Limb (tissue), 2 donors: ENCODE results near the gene SEMA6A.
"Not testable (repeated sequence)": the region's sequence is repeated elsewhere in the genome, so short reads cannot be mapped to it uniquely, and the experiment has no call there.

Source experiments
- DNase-seq, 2 donors: peaks; one replicate each; pipeline ENCODE4 v3.0.0-alpha.2; 2016; ENCODE audit errors: extremely low spot score in 2 of 2

Gene SEMA6A

GRCh38 chr5:116550082-116550481 lies 24.5 kb downstream of the SEMA6A start:
- no peak for DNase-seq

DNA sequence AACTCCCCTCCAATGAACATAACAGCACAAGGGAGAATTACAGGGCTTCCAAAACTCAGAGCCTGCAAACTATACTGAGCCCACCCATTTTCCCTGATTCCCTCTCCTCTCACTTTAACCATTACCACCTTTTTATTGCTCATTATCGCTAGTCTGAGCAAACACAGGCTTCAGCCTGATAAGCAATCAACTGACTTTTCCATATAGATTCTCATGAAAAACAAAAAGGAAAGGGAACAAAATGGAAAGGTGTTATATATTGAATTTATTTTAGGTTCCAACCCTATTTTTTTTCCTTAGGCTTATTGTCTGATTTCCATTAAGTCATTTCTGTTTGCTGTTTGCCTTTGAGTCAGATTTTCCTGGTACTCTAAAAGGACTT lies 27.9 kb downstream of the SEMA6A start:
- DNase-seq: no peak

DNA sequence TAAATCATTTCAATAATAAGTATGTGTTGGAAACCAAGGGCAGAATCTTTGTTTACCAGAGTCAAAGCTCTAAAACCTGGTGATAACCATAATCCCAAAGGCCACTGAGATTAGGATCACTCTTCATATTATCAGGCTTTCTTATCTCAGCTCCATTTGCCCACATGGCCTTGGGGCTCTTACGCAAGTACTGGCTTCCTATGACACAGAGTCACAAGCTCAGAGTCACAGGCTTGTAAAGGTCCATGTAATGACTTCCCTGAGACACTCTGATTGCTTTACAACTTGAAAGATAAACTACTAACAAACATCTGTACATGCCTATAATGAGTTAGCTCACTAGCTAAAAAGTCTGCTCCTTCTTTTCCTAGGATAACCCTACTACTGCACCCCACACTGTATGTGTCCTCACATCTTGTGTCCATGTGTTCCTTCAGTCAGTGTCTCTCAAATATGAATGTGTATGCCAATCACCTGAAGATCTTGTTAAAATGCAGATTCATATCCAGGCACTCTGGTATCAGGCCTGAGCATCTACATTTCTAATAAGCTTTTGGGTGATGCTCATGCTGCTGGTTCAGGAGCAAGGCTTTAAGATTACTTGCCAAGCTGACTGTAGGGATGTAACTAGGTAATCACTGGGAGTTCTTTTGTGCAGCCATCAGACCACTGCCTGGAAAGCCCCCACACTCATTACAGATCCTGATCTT lies 28.4 kb downstream of the SEMA6A start:
- no peak for DNase-seq

GRCh38 chr5:116545465-116545864 lies 29.2 kb downstream of the SEMA6A start:
- not testable (repeated sequence) for DNase-seq

GRCh38 chr5:116544531-116545241 lies 29.9 kb downstream of the SEMA6A start:
- DNase-seq: no peak

DNA sequence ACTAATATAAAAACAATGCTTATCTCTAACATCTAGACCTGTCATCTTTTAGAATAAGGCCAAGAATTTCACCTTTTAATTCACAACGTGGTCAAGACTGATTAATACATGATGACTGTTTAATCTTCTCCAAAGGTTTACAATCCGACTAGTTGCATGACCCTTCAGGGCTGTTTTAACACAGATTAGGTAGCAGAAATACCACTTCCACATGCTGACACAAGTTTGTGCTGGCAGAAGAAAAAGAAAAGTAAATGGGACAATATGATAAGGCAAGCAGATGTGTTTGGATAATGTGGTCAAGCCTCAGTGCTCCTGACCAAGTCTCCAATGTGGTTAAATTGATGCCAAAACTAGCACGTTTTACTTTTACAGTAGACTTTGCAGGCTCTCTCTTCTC lies 31.1 kb downstream of the SEMA6A start:
- DNase-seq: no peak

DNA sequence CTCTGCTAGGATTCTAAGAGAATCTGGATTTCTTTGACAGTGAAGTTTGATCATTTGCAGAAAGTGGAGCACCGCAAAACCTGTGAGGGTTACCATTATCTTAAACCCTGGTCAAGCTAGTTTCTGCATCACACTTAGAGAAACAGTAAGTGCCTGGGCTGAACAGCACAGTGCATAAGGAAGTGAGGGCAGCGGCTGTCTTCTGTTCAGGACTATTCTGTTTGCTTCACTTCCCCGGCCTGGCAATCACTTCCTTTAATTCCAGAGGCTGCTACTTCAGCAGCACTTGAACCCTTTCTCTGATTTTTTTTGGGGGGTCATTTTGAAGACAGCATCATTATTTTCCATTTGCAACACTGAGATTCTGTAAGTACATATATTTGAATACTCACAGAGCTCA lies 32.0 kb downstream of the SEMA6A start:
- DNase-seq: no peak

DNA sequence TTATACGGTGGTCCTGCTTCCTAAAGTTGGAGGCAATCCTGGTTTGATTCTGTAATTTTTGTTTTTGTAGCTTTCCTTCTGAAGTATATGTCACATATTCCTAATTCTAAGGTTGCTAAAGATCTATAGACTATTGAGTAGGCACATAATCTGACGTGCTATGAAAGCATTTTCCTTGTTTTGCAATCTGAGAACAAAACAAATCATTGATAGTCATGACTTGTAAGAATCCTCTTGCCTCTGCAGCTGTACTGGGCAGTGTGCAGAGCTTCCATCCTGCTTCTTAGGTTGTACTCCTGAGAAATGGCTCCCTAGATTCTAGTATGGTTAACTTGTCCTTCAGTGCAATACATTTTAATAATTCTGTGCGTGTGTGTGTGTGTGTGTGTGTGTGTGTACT lies 35.4 kb downstream of the SEMA6A start:
- no peak for DNase-seq

DNA sequence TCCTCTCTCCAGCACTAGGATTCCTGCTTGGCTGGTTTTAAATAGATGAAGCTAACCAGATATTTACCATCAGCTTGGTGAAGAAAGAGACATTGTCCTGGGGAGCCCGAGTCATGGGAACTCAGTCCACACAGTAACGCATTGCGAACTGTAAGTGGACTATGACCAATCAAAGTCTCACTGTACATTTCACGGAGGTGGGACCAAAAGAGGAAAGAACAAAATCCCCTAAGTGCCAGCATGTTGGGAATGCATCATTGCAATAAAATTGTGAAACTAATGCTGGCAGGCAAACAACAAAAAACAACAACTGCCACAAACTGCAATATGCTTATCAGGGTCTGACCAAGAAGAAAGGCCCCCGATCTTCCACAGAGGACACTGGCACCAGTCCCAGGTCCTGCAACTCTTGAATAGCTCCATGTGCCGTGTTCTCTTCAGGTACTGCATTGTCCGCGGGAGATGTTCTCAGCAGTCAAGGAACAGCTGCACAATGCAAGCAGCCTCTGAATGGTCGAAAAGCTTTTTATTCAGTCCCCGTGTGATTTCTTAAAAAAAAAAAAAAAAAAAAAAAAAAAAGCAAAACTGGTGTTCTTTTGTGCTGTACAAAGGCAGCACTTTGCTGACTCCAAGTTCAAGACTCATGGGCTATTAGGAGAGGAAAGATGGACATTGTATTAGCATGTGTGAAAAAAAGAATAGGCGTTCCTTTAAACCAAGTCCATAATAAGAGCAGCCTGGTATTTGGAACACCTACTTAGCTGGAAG lies 38.1 kb downstream of the SEMA6A start:
- no peak for DNase-seq

GRCh38 chr5:116534964-116535651 lies 39.5 kb downstream of the SEMA6A start:
- DNase-seq: no peak

DNA sequence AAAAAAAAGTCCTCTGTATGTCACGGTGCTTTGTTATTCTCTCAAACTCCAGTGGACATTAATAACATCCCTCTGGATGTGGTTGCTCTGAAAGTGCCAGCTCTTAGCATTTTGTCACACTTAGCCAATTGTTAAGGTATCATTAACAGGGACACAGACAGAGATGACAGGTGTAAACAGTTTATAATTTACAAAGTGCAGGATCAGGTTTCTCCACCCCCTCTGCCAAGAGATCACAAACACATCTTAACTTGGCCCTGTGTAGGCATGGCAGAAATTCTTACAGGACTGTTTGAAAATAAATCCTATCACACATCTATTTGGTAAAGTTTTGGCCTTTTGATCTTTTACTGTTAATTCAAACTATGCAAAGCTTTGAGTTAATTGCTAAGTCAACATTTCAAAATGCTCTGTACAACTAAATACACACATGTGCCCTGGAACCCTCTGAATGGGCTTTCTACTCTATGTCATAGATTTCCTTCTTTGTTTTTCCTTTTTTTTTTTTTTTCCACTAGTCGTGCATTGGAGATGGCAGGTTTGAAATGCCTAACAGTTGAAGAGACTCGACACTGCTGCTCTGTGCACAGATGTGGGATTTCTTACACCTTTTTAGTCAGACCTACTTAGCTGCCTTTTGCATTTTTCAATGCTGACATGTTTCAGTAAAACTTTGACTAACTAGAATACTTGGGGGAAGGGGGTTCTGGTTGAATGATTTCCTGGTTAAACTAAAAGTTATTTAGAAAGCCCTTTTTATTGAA lies 41.7 kb downstream of the SEMA6A start:
- DNase-seq: no peak

DNA sequence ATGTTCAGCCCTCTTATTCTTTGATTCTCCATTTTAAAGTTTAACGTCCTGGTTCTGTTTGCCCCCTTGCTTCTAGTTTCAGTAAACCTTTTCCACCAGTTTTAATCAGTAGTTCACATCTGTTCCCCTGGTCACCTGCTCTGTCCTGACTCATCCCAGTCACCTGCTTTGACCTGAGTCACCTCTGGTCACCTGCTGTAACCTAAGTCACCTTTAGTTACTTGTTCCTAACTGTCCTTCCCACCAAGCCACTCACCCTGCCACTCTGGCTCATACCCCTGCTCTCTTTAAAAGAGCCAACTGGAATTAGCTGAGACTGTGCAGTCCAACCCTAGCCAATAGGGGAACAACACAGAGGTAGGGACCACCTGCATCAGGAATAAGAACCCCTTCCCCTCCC lies 43.0 kb downstream of the SEMA6A start:
- DNase-seq: no peak

DNA sequence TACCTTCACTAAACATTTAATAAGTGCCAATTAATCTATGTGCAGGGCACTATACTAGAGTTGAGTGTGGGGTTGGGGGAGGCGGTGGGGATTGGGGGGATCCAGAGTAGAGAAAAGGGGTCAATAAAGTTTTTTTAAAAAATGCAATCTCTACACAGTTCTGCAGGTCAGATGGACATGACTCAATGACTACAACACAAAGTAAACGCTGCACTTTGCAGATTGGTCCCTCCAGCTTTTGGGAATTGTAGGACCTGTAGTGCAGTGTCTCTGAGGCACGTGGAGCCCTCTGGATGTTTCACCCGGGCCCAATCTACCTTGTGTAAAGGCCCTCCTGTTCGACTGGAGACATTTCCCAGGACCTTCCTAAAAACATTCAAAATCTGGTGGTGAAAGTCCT lies 43.5 kb downstream of the SEMA6A start:
- DNase-seq: no peak

- DNase-seq: no peak
Measured at GRCh38 chr5:116530276-116530675, 44.3 kb downstream of the SEMA6A start.

DNA sequence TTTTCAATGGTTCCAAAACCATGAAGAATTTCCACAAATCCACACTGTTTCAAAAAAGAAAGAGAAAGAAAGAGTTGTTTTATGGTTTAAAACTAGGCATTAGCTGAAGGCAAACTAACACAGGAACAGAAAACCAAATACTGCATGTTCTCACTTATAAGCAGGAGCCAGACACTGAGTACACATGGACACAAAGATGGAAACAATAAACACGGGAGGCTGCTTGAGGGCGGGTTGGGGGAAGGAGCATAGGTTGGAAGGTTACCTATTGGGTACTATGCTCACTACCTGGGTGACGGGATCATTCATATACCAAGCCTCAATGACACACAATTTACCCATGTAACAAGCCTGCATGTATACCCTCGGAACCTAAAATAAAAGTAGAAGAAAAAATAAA lies 45.0 kb downstream of the SEMA6A start:
- no peak for DNase-seq

DNA sequence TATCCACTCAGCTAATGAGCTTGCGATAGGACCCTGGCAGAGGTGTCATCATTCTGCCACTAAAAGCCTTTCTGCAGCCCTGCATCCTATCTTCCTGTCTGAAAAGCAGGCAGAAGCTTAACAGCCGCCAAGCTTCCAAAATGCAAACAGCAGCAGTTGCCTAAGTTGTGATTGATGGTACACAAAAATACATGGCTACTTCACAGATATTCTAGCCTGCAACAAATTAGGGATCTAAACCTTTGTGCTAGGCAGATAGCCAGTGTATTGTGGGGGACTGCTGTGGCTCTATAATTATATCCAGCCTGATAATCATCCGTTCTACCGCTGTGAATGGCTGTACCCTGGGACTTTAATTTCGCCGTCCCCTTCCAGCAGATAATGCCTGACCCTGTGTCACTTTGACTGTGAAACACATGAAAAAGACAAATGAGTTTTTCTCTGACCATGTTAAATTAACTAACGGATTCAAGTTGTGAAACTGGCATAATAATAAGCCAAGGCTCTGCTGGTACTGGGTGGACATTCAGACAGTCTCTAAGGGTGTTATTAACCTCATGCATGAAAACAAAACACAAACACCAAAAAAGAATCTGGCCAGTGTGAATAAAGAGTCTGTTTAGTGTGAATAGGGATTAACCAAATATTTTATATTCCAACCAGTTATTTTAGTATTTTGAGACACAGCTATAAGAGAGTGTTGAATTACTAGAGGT lies 45.9 kb downstream of the SEMA6A start:
- no peak for DNase-seq

DNA sequence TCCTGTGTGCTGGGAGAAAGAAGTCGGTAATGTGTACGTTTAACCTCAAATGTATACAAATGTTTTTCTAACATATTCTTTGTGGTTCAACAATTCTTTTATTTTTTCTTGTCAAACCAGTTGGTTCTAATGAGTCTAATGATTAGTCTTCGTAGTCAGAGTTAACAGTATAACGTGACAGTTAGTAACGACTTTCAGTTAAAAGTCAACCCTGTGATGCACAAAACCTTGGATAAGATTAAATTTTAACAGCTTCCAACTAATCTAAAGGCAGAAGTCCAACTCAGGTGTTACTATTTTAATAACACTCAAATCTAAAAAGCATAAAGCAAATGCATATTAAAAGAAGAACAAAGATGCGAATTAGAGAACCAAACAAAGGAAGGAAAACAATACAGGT lies 47.0 kb downstream of the SEMA6A start:
- no peak for DNase-seq

DNA sequence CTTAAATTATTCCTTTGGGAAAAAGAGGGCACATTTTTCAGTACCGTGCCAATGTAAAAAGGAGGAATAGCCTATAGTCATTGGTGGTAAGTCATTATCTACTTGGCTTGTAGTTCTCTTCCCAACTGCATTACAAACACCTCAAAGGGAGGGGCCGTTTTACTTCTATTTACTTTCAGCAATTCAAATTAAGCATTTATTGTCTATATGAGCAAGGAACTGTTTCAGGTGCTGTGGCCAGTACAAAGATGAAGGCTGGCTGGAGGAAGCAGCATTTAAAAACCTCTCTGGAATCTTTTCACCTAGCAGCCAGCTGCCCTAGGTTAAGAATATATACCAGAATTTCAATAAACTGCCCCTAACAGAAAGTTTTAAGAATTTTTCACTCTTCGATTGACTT lies 48.9 kb downstream of the SEMA6A start:
- no peak for DNase-seq

- no peak for DNase-seq
Measured at GRCh38 chr5:116524966-116525365, 49.7 kb downstream of the SEMA6A start.

- DNase-seq: no peak
Measured at GRCh38 chr5:116524051-116524904, 50.3 kb downstream of the SEMA6A start.
